HepG2 (cell line): ENCODE results near the gene SLC1A4. TPM values are rescaled to one million over a fixed set of nuclear protein-coding genes. Genes with fewer than 3 reads are reported as not detected.

Experiments
- ATAC-seq: fragments of 200-7000 bp; cut with Tn5 transposase; 3 replicates; pipeline ENCODE4 v1.9.1; 2020; ENCODE audit warnings: mild to moderate bottlenecking, moderate library complexity
- Bru-seq: library from RNA; stranded (reverse); fragments of 400-500 nt; gene quantifications from one replicate; lab custom pipeline; 2021; lab: Mats Ljungman, UMichigan
- BruChase-seq, 2 experiments: library from RNA; stranded (reverse); fragments of 400-500 nt; gene quantifications; one replicate each; lab custom pipeline; 2021; lab: Mats Ljungman, UMichigan
- BruUV-seq: library from RNA; stranded (reverse); fragments of 400-500 nt; replicated peaks from 2 replicates; lab custom pipeline; 2021; lab: Mats Ljungman, UMichigan
- CTCF ChIA-PET: fragments of 300-600 bp; formaldehyde crosslinking; extraction: SDS; loops from one replicate; lab custom pipeline; 2021; ENCODE audit warnings: low total read pairs, inconsistent platforms, low intra/inter-chr PET ratio; lab: Yijun Ruan, JAX
- POLR2A ChIA-PET: fragments of 350-600 bp; sonication (Branson Sonifier 250); formaldehyde crosslinking; loops from one replicate; lab custom pipeline; 2020; ENCODE audit warnings: antibody characterized with exemption, inconsistent platforms; lab: Yijun Ruan, JAX
- DNase-seq: peaks from one replicate; pipeline ENCODE4 v3.0.0-alpha.2; 2015; ENCODE audit warnings: low spot score
- FAIRE-seq: peaks from 3 replicates; lab custom pipeline; 2011; peaks lifted over from hg19 to GRCh38; lab: Jason Lieb, UNC
- H2AFZ ChIP-seq: one replicate; pipeline ENCODE4 v1.6.1; 2011; ENCODE audit warnings: low read length, inconsistent platforms
- H3K27ac ChIP-seq: fragments of 300-600 bp; 3 replicates; pipeline ENCODE4 v1.8.0; 2011; ENCODE audit warnings: mixed run types, mild to moderate bottlenecking, mixed read lengths, low read length, inconsistent platforms; ENCODE audit not compliant: insufficient read depth; ENCODE audit errors: extremely low read length
- H3K27me3 ChIP-seq, 2 experiments: fragments of 200-600 bp in 1 of 2; 2 replicates in 1 of 2; 3 replicates in 1 of 2; pipeline versions ENCODE4 v1.6.0 to v1.8.0; 2011; ENCODE audit warnings: low read length in 2 of 2, mild to moderate bottlenecking in 2 of 2, moderate library complexity in 2 of 2, inconsistent platforms in 1 of 2; ENCODE audit not compliant: insufficient read depth in 2 of 2, control insufficient read depth in 1 of 2
- H3K36me3 ChIP-seq, 2 experiments: fragments of 200-600 bp in 1 of 2; replicated peaks in 1 of 2; 2 replicates in 1 of 2; 3 replicates in 1 of 2; pipeline versions ENCODE4 v1.5.1 to v1.8.0; 2011; ENCODE audit warnings: low read length in 2 of 2, inconsistent platforms in 1 of 2; ENCODE audit not compliant: insufficient read depth in 2 of 2, control insufficient read depth in 1 of 2
- H3K4me1 ChIP-seq: 2 replicates; pipeline ENCODE4 v1.5.1; 2012; ENCODE audit warnings: low read length, inconsistent platforms; ENCODE audit not compliant: insufficient read depth
- H3K4me2 ChIP-seq: 2 replicates; pipeline ENCODE4 v1.6.0; 2011; ENCODE audit warnings: low read depth, low read length, inconsistent platforms
- H3K4me3 ChIP-seq, 3 experiments: fragments of 200-600 bp in 1 of 3; sonication (generic), shearing (Covaris generic) in 1 of 3; replicated peaks in 1 of 3; 2 replicates each; pipeline ENCODE4 v1.5.1; 2011 to 2016; ENCODE audit warnings: low read length in 3 of 3, inconsistent platforms in 2 of 3, low read depth in 2 of 3, mild to moderate bottlenecking in 2 of 3, control low read depth in 1 of 3, mixed read lengths in 1 of 3; ENCODE audit not compliant: insufficient read depth in 1 of 3
- H3K79me2 ChIP-seq: one replicate; pipeline ENCODE4 v1.6.1; 2011; ENCODE audit warnings: low read length, inconsistent platforms; ENCODE audit not compliant: insufficient read depth
- H3K9ac ChIP-seq: 2 replicates; pipeline ENCODE4 v1.6.0; 2011; ENCODE audit warnings: mild to moderate bottlenecking, low read depth, low read length, inconsistent platforms; ENCODE audit not compliant: insufficient read depth
- H3K9me3 ChIP-seq: 2 replicates; pipeline ENCODE4 v1.5.1; 2012; ENCODE audit warnings: mild to moderate bottlenecking, low read length
- H4K20me1 ChIP-seq: 2 replicates; pipeline ENCODE4 v1.6.0; 2011; ENCODE audit warnings: inconsistent platforms, mild to moderate bottlenecking, low read length, moderate library complexity; ENCODE audit not compliant: insufficient read depth
- ADNP ChIP-seq: sonication (generic); formaldehyde crosslinking; IDR thresholded peaks from 2 replicates; pipeline ENCODE4 v1.4.0; 2020; ENCODE audit warnings: missing genetic modification reagents
- AHR ChIP-seq: IDR thresholded peaks from 2 replicates; pipeline ENCODE4 v1.6.1; 2018; ENCODE audit warnings: missing genetic modification reagents, missing compliant biosample characterization
- DBP ChIP-seq: sonication (generic); formaldehyde crosslinking; IDR thresholded peaks from 2 replicates; pipeline ENCODE4 v1.4.0; 2020; ENCODE audit warnings: missing genetic modification reagents; ENCODE audit errors: not compliant biosample characterization
- EEA1 ChIP-seq: sonication (generic); formaldehyde crosslinking; IDR thresholded peaks from 2 replicates; pipeline ENCODE4 v1.5.1; 2020; ENCODE audit warnings: mild to moderate bottlenecking, missing genetic modification reagents, borderline replicate concordance
- FLYWCH1 ChIP-seq: sonication (generic); formaldehyde crosslinking; IDR thresholded peaks from 2 replicates; pipeline ENCODE4 v1.8.1; 2023; ENCODE audit warnings: mild to moderate bottlenecking, missing genetic modification reagents
- SALL1 ChIP-seq: sonication (generic); formaldehyde crosslinking; IDR thresholded peaks from 2 replicates; pipeline ENCODE4 v1.8.0; 2022; ENCODE audit warnings: mild to moderate bottlenecking, missing genetic modification reagents
- ZFP37 ChIP-seq: sonication (generic); formaldehyde crosslinking; IDR thresholded peaks from 2 replicates; pipeline ENCODE4 v1.4.0; 2020; ENCODE audit warnings: missing genetic modification reagents, borderline replicate concordance
- ZNF160 ChIP-seq: sonication (generic); formaldehyde crosslinking; IDR thresholded peaks from 2 replicates; pipeline ENCODE4 v1.8.0; 2022; ENCODE audit warnings: mild to moderate bottlenecking, inconsistent platforms, missing genetic modification reagents
- ZNF296 ChIP-seq: sonication (generic); formaldehyde crosslinking; conservative IDR thresholded peaks from 2 replicates; pipeline ENCODE4 v1.5.0; 2020; ENCODE audit warnings: mild to moderate bottlenecking, missing genetic modification reagents
- ZNF329 ChIP-seq: sonication (generic); formaldehyde crosslinking; IDR thresholded peaks from 2 replicates; pipeline ENCODE4 v1.9.0; 2021; ENCODE audit warnings: low read depth, mild to moderate bottlenecking, missing genetic modification reagents
- WGBS: methylation state at CpG from one replicate; pipeline ENCODE4 v1.1.6; 2017; ENCODE audit warnings: low lambda C conversion rate; 5-methylcytosine and 5-hydroxymethylcytosine counted together
- in situ Hi-C: cut with HindIII; loops from 2 replicates; pipeline ENCODE4 v1.10.0; 2017; ENCODE audit warnings: low pct_unique_long_range_greater_than_20kb; ENCODE audit not compliant: extremely low pct_ligation_motif_present
- intact Hi-C: fragments of 100-400 bp; cut with micrococcal nuclease; formaldehyde crosslinking; loops from one replicate; pipeline ENCODE4 v1.10.0; 2022; ENCODE audit not compliant: unreplicated experiment
- long read RNA-seq, 2 experiments: library from RNA in 1 of 2; library from polyadenylated mRNA in 1 of 2; stranded (forward) in 1 of 2; unstranded in 1 of 2; transcript quantifications; one replicate each; pipeline ENCODE4 v2.0.0, GENCODE V29; 2019 to 2022
- polyA minus RNA-seq, 3 experiments: library from RNA; depleted of rRNA, polyadenylated mRNA; stranded (reverse); fragments of >200 nt; gene quantifications; 2 replicates each; pipeline ENCODE4 v1.2.3, GENCODE V29; 2011; ENCODE audit warnings: low replicate concordance in 1 of 3
- polyA plus RNA-seq, 8 experiments: library from polyadenylated mRNA; depleted of rRNA in 3 of 8; stranded (reverse) in 7 of 8; unstranded in 1 of 8; fragments of >200 nt; fragmentation: Illumina TruSeq in 4 of 8; extraction: Trizol in 4 of 8; gene quantifications; 2 replicates each; pipeline versions ENCODE4 v1.2.1 to v1.2.3, GENCODE V29; 2011 to 2016; ENCODE audit warnings: low read depth in 4 of 8, missing spikeins in 1 of 8, mixed read lengths in 1 of 8; ENCODE audit not compliant: insufficient read depth in 1 of 8
- total RNA-seq, 5 experiments: library from RNA; depleted of rRNA; stranded (reverse); fragments of >200 nt; fragmentation: Illumina TruSeq; extraction: Trizol; gene quantifications; 2 replicates each; pipeline ENCODE4 v1.2.3, GENCODE V29; 2016; ENCODE audit warnings: low read depth in 1 of 5
- TF ChIP-seq, protein P1 (sequence below): sonication (generic); formaldehyde crosslinking; IDR thresholded peaks from 2 replicates; pipeline ENCODE4 v1.4.0; 2020; ENCODE audit warnings: mild to moderate bottlenecking, low read depth, missing genetic modification reagents

The SLC1A4 gene
- total RNA-seq (2016; rRNA removed; fragmentation: Illumina TruSeq; extraction: Trizol), result 24.4 and 39.6 TPM in 2 replicates
- total RNA-seq (2016; cell fraction: cytosol; rRNA removed; fragmentation: Illumina TruSeq; extraction: Trizol; ENCODE audit: low read depth), result 7.9 and 8.9 TPM in 2 replicates
- total RNA-seq (2016; cell fraction: insoluble cytoplasmic fraction; rRNA removed; fragmentation: Illumina TruSeq; extraction: Trizol), result 19.9 and 39.6 TPM in 2 replicates
- total RNA-seq (2016; cell fraction: membrane; rRNA removed; fragmentation: Illumina TruSeq; extraction: Trizol), result 15.6 and 16.1 TPM in 2 replicates
- total RNA-seq (2016; cell fraction: nucleus; rRNA removed; fragmentation: Illumina TruSeq; extraction: Trizol), result 34.0 and 41.6 TPM in 2 replicates
- 20.8 and 21.0 TPM in 2 replicates for polyA plus RNA-seq (2011; rRNA removed)
- 19.0 and 19.8 TPM in 2 replicates for polyA plus RNA-seq (2011; cell fraction: cytosol; rRNA removed)
- 14.2 and 15.7 TPM in 2 replicates for polyA plus RNA-seq (2011; cell fraction: nucleus; rRNA removed)
- polyA plus RNA-seq (2012), result 19.0 and 28.6 TPM in 2 replicates
- polyA plus RNA-seq (2016; cell fraction: cytosol; fragmentation: Illumina TruSeq; extraction: Trizol; ENCODE audit: low read depth), result 4.5 and 6.0 TPM in 2 replicates
- 16.3 and 20.1 TPM in 2 replicates for polyA plus RNA-seq (2016; cell fraction: insoluble cytoplasmic fraction; fragmentation: Illumina TruSeq; extraction: Trizol; ENCODE audit: low read depth)
- polyA plus RNA-seq (2016; cell fraction: membrane; fragmentation: Illumina TruSeq; extraction: Trizol; ENCODE audit: low read depth), result 11.7 TPM in 2 replicates
- polyA plus RNA-seq (2016; cell fraction: nucleus; fragmentation: Illumina TruSeq; extraction: Trizol; ENCODE audit: insufficient read depth, low read depth), result 47.5 and 51.6 TPM in 2 replicates
- polyA minus RNA-seq (2011; rRNA and poly(A)+ RNA removed; ENCODE audit: low replicate concordance), result 17.8 and 99.3 TPM in 2 replicates
- polyA minus RNA-seq (2011; cell fraction: cytosol; rRNA and poly(A)+ RNA removed), result 42.1 and 43.6 TPM in 2 replicates
- 21.1 and 24.4 TPM in 2 replicates for polyA minus RNA-seq (2011; cell fraction: nucleus; rRNA and poly(A)+ RNA removed)
- percentile 89 among the genes with signal in this experiment for Bru-seq, nascent RNA
- percentile 93 among the genes with signal in this experiment for BruChase-seq, experiment 1, labeled RNA remaining after a 6-hour chase
- BruChase-seq, experiment 2, labeled RNA remaining after a 2-hour chase, result percentile 86 among the genes with signal in this experiment
- long read RNA-seq, experiment 1, full-length matches to known transcripts, result 24 of 45 reads
- long read RNA-seq, experiment 1, partial matches to known transcripts, result 13 of 45 reads
- long read RNA-seq, experiment 1, other reads (novel, unspliced or antisense), result 8 of 45 reads
- long read RNA-seq, experiment 2, full-length matches to known transcripts, result 165 of 391 reads
- long read RNA-seq, experiment 2, partial matches to known transcripts, result 120 of 391 reads
- long read RNA-seq, experiment 2, other reads (novel, unspliced or antisense), result 106 of 391 reads

GRCh38 chr2:64989126-64989981, at the start of gene SLC1A4:
SLC1A4 (plus strand) TSS chr2:64989399; CDS start chr2:64989644, 245 bp downstream.
- no TSS peak for BruUV-seq
- POLR2A ChIA-PET, result interaction anchor here (0.6 to 4.3 kb wide), 16 partner anchors 7 to 239 kb away, joined by 3 to 37 read pairs (median 5); partner anchors contain the start of genes CEP68 and RAB1A
- Histone ChIP-seq H3K4me1 (peaks cover 71% of the 10 kb centered on the region), H3K36me3 (peaks cover 4 to 9% of the 10 kb centered on the region in 2 experiments; a peak in 2 of 5 replicates), H3K27ac (peak within 1 kb of the TSS; percentile 84), H3K9me3 (no peaks in the 10 kb centered on the region), H2AFZ (peak within 1 kb of the TSS; percentile 55), H3K27me3 (no peaks in the 10 kb centered on the region; a peak in 1 of 5 replicates), H3K4me2 (peak within 1 kb of the TSS; percentile 99), H3K4me3 (peak within 1 kb of the TSS; percentile 77 to 92 (median 83)), H3K79me2 (peaks cover 49% of the 10 kb centered on the region), H4K20me1 (no peaks in the 10 kb centered on the region), H3K9ac (peak within 1 kb of the TSS; percentile 88)
- no peak for FAIRE-seq
- ATAC-seq, result peak; percentile 91
- under 1% methylated on average over 63 of the region's 109 CpGs for WGBS
- peak; percentile 82 for DNase-seq
- in situ Hi-C loops, result loop anchor here (5.0 kb wide), 2 partner anchors 47 to 72 kb away; no protein-coding TSS in a partner anchor
- CTCF ChIA-PET, result interaction anchor here (2.0 kb wide), 1 partner anchor 72 kb away, joined by 10 read pairs; no protein-coding TSS in a partner anchor
- intact Hi-C loops, result loop anchor here (5.0 to 10.0 kb wide), 2 partner anchors 198 to 585 kb away; no protein-coding TSS in a partner anchor
- TF ChIP-seq ADNP (CRISPR knock-in tag) (no peak), ZNF160 (peak; percentile 40; the same call in 1 of the 2 replicates), ZNF329 (CRISPR knock-in tag) (peak; percentile 85), DBP (CRISPR knock-in tag) (peak; percentile 44), FLYWCH1 (0 out of 2 replicates have a peak, but pooled peaks have one; percentile 39), ZNF296 (CRISPR knock-in tag) (no peak), SALL1 (CRISPR knock-in tag) (peak; percentile 50; the same call in 1 of the 2 replicates), EEA1 (CRISPR knock-in tag) (0 out of 2 replicates have a peak, but pooled peaks have one; percentile 23), AHR (CRISPR knock-in tag) (no peak), ZFP37 (CRISPR knock-in tag) (peak; percentile 76; the same call in 1 of the 2 replicates)
- TF ChIP-seq, protein P1, sequence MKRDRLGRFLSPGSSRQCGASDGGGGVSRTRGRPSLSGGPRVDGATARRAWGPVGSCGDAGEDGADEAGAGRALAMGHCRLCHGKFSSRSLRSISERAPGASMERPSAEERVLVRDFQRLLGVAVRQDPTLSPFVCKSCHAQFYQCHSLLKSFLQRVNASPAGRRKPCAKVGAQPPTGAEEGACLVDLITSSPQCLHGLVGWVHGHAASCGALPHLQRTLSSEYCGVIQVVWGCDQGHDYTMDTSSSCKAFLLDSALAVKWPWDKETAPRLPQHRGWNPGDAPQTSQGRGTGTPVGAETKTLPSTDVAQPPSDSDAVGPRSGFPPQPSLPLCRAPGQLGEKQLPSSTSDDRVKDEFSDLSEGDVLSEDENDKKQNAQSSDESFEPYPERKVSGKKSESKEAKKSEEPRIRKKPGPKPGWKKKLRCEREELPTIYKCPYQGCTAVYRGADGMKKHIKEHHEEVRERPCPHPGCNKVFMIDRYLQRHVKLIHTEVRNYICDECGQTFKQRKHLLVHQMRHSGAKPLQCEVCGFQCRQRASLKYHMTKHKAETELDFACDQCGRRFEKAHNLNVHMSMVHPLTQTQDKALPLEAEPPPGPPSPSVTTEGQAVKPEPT (CRISPR knock-in tag), result peak; percentile 52; the same call in 1 of the 2 replicates
